Measurements from ENCODE around the gene ZNF808. TPM values are rescaled to one million over a fixed set of nuclear protein-coding genes. Genes with fewer than 3 reads are reported as not detected.
A peak's percentile ranks its signal among the peaks of the same experiment; 100 is the strongest.
"Not testable (repeated sequence)": the region's sequence is repeated elsewhere in the genome, so short reads cannot be mapped to it uniquely, and the experiment has no call there.

Gene ZNF808
- total RNA-seq, 1 experiment from 2014 or later: 14.2 TPM

DNA sequence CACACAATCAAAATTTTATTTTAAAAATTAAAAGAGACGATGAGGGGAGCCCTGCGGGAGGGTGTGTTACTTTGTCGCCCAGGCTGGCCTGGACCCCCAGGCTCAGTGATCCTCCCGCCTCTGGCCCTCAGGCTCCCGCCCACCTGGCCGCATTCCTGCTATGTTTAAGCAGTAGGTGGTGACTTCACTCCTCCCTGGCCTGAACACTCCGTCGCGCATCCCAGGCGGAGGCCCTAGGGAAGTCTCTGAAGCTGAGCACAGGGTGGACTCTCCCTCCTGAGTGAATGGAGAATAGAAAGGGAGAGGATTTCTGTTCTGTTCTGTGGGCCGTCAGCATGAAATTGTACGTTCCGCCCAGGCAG is 42.2 kb downstream of the ZNF808 start:
- in situ Hi-C loops (cut with HindIII; ENCODE audit: low pct_unique_long_range_greater_than_20kb, low sequenced_read_pairs); DNase-seq (ENCODE audit: low read depth, low spot score): not testable (repeated sequence)

DNA sequence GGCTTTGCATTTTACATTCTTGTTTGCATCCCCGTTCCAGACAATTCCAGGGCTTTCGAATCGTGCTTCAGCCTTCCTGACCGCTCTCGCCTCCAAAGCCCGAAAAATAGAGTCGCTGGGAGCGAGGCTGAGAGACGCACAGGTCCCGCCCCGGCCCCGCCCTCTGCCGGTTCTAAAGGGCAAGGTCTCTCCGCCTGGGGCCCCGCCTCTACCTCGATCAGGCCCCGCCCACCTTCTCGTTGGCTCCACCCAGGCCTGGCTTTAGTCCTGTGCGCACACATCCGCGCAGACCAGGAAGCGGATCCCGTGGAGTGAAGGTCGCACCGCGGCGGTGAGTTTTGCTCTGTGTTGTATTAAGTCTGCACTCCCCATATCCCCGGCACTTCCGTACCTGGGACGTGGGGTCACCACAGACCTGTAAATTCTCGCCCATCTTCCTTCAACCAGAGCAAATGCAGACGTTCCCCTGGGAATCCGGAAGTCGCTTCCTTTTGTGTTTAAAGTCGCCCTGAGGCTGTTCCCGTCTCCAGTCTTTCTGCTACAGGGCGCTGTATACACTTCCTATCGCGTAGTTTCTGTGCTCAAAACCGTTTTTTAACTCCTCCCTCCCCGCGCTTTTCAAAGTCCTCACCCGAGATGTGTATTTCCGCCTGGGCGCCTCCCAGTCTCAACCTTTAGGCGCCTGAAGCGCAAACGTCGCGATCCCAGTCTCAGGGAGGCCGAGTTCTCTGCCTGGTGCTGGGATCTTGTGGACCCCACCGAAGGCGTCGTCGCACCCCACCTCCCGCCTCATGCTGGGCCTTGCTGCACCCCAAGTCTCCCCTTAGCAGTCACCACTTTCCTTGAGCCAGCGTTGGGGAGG is 42.8 kb downstream of the ZNF808 start, which contains the start of gene ZNF701:
Gene ZNF701 (plus strand): TSS at position 288 of the 862 bp plus-strand sequence. CDS start 3,861 bp downstream, outside the sequence.
- peak; percentile 85 for DNase-seq (ENCODE audit: low read depth, low spot score)
- in situ Hi-C loops (cut with HindIII; ENCODE audit: low pct_unique_long_range_greater_than_20kb, low sequenced_read_pairs): no loop called here

DNA sequence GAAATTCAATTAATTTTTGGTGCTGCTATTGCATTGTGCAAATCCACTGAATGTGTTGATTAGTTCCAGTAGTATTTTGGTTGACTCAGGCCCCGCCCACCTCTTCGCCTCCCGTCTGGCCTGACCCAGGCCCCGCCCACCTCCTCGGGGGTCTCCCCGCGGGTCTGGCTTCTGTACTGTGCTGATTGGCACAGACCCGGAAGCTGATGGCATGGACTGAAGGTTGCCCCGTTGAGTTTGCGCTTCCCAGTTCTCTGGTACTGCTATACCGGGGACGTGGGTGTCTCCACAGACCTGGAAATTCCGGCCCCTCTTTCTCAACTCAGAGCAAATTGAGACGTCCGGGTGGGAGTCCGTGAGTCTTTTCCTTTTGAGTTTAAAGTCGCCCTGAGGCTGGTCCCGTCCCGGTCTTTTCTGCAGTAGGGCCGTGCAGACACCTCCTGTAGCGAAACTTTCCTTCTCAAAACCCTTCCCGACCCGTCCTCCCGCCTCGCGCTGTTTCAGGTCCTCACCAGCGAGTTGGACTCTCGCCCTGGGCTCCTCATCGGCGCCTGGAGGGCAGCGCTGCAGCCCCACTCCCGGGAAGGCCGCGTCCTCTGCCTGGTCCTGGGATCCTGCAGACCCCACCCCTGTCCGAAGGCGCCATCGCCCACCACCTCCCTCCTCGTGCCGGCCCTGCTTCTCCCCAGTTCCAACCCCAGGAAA is 57.4 kb downstream of the ZNF808 start:
- in situ Hi-C loops (cut with HindIII; ENCODE audit: low pct_unique_long_range_greater_than_20kb, low sequenced_read_pairs): no loop called here

DNA sequence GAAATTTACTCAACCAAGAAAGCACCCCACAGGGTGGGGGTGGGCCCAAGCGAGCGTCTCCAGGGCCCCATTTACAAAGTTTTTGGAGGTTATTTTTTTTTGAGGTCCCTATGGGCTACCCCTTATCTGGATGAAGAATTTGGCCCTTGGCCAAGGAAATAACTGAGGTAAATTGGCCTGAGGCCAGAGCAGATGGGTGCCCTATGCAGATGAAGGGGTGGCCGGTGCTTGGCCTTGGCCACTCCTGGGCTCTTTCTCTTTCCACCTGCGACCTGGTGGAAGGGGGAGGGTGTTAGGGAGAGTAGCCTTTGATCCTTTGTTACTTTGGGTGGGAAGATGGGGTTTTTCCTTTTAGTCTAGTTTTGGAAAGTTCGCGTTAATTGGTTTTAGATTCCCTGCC is 58.1 kb downstream of the ZNF808 start:
- in situ Hi-C loops (cut with HindIII; ENCODE audit: low pct_unique_long_range_greater_than_20kb, low sequenced_read_pairs): no loop called here
- DNase-seq (ENCODE audit: low read depth, low spot score): no peak

More for the DNA sequence above, 57.4 kb downstream of the ZNF808 start:
- DNase-seq (ENCODE audit: low read depth, low spot score): no peak

DNA sequence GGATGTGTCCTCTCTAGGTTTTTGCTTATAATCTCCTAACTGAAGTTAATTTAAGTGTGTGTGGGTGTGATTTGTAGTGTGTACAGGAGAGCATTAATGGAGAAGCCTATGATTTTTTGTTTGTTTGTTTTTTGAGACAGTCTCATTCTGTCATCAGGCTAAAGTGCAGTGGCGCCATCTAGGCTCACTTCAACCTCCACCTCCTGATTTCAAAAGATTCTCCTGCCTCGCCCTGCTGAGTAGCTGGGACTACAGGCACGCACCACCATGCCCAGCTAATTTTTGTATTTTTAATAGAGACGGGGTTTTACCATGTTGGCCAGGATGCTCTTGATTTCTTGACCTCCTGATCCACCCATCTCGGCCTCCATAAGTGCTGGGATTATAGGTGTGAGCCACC is 63.3 kb downstream of the ZNF808 start:
- no peak for DNase-seq (ENCODE audit: low read depth, low spot score)
- in situ Hi-C loops (cut with HindIII; ENCODE audit: low pct_unique_long_range_greater_than_20kb, low sequenced_read_pairs): no loop called here

DNA sequence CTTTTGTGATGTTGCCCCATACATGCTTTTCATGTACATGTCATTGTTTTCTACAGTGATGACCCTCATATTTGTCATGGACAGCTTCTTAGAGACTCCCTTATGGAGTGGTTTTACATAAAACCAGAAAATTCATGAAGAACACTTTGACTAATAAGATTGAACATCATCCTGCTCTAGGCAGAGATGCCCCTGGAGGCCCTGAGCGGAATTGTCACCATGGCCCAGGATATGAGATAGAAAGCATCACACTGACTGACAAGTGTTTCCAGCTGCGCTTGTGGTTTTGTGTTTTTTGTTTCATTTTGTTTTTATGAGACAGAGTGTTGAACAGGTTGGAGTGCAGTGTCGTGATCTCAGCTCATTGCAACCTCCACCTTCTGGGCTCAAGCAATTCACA is 64.8 kb downstream of the ZNF808 start:
- in situ Hi-C loops (cut with HindIII; ENCODE audit: low pct_unique_long_range_greater_than_20kb, low sequenced_read_pairs): no loop called here
- no peak for DNase-seq (ENCODE audit: low read depth, low spot score)

DNA sequence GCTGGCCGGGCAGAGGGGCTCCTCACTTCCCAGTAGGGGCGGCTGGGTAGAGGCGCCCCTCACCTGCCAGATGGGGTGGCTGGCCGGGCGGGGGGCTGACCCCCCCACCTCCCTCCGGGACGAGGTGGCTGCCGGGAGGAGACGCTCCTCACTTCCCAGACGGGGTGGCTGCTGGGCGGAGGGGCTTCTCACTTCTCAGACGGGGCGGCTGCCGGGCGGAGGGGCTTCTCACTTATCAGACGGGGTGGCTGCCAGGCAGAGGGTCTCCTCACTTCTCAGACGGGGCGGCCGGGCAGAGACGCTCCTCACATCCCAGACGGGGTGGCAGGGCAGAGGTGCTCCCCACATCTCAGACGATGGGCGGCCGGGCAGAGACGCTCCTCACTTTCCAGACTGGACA is 66.0 kb downstream of the ZNF808 start:
- in situ Hi-C loops (cut with HindIII; ENCODE audit: low pct_unique_long_range_greater_than_20kb, low sequenced_read_pairs); DNase-seq (ENCODE audit: low read depth, low spot score): not testable (repeated sequence)

DNA sequence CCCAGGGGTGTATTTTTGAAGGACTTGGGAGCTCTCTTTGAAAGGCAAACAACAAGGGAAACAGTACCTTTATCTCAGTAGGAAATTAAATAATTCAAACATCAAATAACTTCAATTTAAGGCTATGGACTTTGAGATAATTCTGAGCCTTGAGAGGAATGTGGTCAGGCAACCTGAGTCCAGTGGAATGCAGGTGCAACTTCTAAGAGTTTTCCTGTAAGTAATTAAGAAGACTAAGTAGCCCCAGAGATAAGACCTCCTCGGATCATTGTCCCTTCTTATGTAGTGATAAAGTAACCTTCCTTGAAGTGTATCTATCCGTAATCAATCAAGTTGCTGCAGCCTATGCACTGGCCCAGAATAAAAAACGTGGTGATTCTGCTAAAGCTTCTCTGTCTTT is 71.8 kb downstream of the ZNF808 start:
- in situ Hi-C loops (cut with HindIII; ENCODE audit: low pct_unique_long_range_greater_than_20kb, low sequenced_read_pairs): no loop called here
- DNase-seq (ENCODE audit: low read depth, low spot score): no peak

DNA sequence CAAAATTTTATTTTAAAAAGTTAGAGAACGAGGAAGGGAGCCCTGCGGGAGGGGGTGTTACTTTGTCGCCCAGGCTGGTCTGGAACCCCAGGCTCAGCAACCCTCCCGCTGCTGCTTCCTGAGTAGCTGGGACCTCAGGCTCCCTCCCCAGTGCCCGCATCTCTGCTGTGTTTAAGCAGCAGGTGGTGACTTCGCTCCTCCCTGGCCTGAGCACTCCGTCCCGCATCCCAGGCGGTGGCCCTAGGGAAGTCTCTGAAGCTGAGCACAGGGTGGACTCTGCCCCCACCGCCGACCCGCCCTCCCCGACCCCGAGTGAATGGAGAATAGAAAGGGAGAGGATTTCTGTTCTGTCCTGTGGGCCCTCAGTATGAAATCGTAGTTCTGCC is 73.2 kb downstream of the ZNF808 start:
- in situ Hi-C loops (cut with HindIII; ENCODE audit: low pct_unique_long_range_greater_than_20kb, low sequenced_read_pairs): no loop called here
- DNase-seq (ENCODE audit: low read depth, low spot score): no peak

DNA sequence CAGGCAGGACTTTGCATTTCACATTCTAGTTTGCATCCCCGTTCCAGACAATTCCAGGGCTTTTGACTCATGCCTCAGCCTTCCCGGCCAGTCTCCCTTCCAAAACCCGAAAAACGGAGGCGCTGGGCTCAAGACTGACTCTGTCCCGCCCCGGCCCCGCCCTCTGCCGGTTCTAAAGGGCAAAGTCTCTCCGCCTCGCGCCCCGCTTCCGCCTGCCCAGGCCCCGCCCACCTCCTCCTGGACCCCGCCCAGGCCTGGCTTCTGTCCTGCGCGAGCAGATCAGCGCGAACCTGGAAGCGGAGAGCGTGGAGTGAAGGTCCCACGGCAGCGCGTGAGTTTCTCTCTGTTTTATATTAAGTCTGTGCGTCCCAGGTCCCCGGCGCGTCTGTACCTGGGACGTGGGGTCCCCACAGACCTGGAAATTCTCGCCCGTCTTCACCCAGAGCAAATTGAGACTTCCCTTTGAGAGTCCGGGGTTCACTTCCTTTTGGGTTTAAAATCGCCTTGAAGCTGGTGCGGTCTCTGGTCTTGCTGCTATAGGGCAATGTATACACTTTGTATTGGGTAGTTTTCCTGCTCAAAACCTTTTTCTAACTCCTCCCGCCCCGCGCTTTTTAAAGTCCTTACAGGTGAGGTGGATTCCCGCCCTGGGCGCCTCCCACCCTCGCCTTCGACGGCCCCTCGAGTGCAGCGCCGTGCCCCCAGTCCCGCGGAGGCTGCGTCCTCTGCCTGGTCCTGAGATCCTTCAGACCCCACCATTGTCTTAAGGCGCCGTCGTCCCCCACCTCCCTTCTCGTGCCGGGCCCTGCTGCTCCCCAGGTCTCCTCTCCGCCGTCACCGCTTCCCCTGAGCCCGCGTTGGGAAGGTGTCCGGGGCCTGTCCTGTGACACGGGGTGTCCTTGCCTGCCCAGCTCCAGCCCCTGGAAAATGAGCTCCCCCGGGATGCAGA is 73.8 kb downstream of the ZNF808 start:
- DNase-seq (ENCODE audit: low read depth, low spot score): peak; percentile 73
- in situ Hi-C loops (cut with HindIII; ENCODE audit: low pct_unique_long_range_greater_than_20kb, low sequenced_read_pairs): no loop called here

DNA sequence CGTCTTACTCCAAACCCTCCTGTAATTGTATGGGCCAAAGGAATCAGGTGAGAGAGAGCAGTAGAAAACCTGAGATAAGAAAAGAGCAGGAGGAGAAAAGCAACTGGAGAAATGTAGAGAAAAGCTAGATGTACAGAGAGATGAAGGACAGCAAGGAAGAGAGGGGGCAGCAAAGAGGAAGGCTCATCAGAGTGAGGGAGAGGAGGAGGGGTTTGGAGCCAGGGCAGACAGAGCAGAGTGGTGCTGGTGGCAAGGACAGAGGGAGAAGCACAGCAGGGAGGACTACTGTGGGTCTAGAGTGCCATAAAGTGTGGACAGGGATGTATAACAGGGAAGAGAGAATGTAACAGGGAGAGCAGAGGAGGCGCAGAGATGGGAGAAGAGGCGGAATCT is 74.5 kb downstream of the ZNF808 start:
- DNase-seq (ENCODE audit: low read depth, low spot score); in situ Hi-C loops (cut with HindIII; ENCODE audit: low pct_unique_long_range_greater_than_20kb, low sequenced_read_pairs): not testable (repeated sequence)

DNA sequence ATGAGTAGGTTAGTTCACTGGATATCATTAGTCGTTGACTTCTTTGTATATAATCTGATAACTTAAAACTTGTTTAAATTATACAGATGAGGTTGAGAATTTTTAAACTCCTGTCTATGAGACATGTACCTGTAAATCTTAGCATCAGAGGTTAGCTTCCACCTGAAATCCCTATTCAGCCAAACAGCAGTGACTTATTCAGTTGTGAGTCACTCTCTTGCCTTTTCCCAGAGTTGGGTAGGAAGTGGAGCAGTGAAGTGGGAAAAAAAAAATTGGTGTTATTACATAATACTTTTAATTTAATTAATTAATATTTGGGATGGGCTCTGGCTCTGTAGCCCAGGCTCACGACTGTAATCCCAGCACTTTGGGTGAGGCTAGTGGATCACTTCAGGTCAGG is 75.5 kb downstream of the ZNF808 start:
- in situ Hi-C loops (cut with HindIII; ENCODE audit: low pct_unique_long_range_greater_than_20kb, low sequenced_read_pairs): no loop called here

DNA sequence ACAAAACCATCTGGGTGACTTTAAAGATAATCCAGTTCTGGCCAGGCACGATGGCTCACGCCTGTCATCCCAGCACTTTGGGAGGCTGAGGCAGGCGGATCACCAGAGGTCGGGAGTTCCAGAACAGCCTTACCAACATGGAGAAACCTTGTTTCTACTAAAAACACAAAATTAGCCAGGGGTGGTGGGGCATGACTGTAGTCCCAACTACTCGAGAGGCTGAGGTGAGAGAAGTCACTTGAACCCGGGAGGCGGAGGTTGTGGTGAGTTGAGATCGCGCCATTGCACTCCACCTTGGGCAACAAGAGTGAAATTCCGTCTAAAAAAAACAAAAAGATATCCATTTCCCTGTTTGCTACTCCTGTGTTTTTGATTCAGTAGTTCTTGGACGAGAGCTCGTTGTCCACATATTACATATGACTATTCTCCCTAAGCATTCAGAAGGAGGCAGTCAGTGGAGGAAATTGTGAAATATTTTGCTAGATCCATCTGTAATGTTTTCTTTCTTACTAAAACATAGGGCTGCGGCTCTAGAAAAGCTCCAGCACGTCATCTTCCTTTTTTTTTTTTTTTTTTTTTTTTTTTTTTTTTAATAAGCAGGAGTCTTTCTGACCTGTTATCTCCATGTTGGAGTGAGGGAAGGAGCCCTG is 76.2 kb downstream of the ZNF808 start:
- DNase-seq (ENCODE audit: low read depth, low spot score): no peak
- in situ Hi-C loops (cut with HindIII; ENCODE audit: low pct_unique_long_range_greater_than_20kb, low sequenced_read_pairs): no loop called here

More for the DNA sequence above, 75.5 kb downstream of the ZNF808 start:
- no peak for DNase-seq (ENCODE audit: low read depth, low spot score)

Small RNA genes lying within 50 kb of the gene (small RNA-seq; reads per million reads assigned to genes)
- gene RPL39P34: 0 reads per million in 2 experiments

Other genes with a start within 250 kb of the ZNF808 start
- 17.1 and 17.7 TPM in 2 replicates for gene ZNF480, start 230.5 kb upstream of the ZNF808 start, total RNA-seq (2014; rRNA removed; shearing (Covaris generic))
- 2.2 and 3.2 TPM in 2 replicates for gene ZNF610, start 191.4 kb upstream of the ZNF808 start, total RNA-seq (2014; rRNA removed; shearing (Covaris generic))
- 18.6 and 19.2 TPM in 2 replicates for gene ZNF880, start 157.7 kb upstream of the ZNF808 start, total RNA-seq (2014; rRNA removed; shearing (Covaris generic))
- 10.4 and 10.7 TPM in 2 replicates for gene ZNF528, start 129.8 kb upstream of the ZNF808 start, total RNA-seq (2014; rRNA removed; shearing (Covaris generic))
- not detected in 2 replicates for gene ZNF534, start 98.5 kb upstream of the ZNF808 start, total RNA-seq (2014; rRNA removed; shearing (Covaris generic))
- gene ZNF578, start 74.1 kb upstream of the ZNF808 start, total RNA-seq (2014; rRNA removed; shearing (Covaris generic)): 0.43 and 0.95 TPM in 2 replicates
- gene ZNF701, start 42.6 kb downstream of the ZNF808 start, total RNA-seq (2014; rRNA removed; shearing (Covaris generic)): 13.2 and 13.3 TPM in 2 replicates
- gene ZNF83, start 110.7 kb downstream of the ZNF808 start, total RNA-seq (2014; rRNA removed; shearing (Covaris generic)): 11.3 and 14.1 TPM in 2 replicates
- gene ZNF611, start 207.4 kb downstream of the ZNF808 start, total RNA-seq (2014; rRNA removed; shearing (Covaris generic)): 4.5 and 4.9 TPM in 2 replicates